ENCODE measurements around the gene ASB18. TPM values are rescaled to one million over a fixed set of nuclear protein-coding genes. Genes with fewer than 3 reads are reported as not detected.

Gene ASB18
- total and polyA plus RNA-seq, 2 experiments from 2014 or later: not detected

GRCh38 chr2:236176951-236177350 lies 87.3 kb downstream of the ASB18 start:
- Histone ChIP-seq H3K9me3 (ENCODE audit: low read depth) (no peaks in the 10 kb centered on the region), H3K4me1 (ENCODE audit: insufficient read depth) (peaks cover 24% of the 10 kb centered on the region), H3K9me2 (replicated peaks; ENCODE audit: insufficient read depth) (no peaks in the 10 kb centered on the region), H3K36me3 (replicated peaks; ENCODE audit: insufficient read depth, low read depth) (no peaks in the 10 kb centered on the region), H2AFZ (no peak overlapping the region), H3K27ac (no peak overlapping the region), H4K20me1 (ENCODE audit: insufficient read depth, poor library complexity, severe bottlenecking) (no peaks in the 10 kb centered on the region), H3K4me3 (no peak overlapping the region), H3K27me3 (peaks cover 93% of the 10 kb centered on the region), H3K4me2 (no peak overlapping the region), H3K79me2 (no peaks in the 10 kb centered on the region)
- no peak for DNase-seq (ENCODE audit: low spot score)
- 75% methylated on average over 21 of the region's 21 CpGs for WGBS (ENCODE audit: low lambda C conversion rate, missing lambda C conversion rate)
- TF ChIP-seq EZH2phosphoT487 (IDR thresholded peaks at IDR 0.05; ENCODE audit: low read depth, severe bottlenecking, unreplicated experiment) (no peak), EZH2 (IDR thresholded peaks at IDR 0.05; ENCODE audit: borderline replicate concordance) (no peak), CTCF (IDR thresholded peaks at IDR 0.05; ENCODE audit: poor library complexity) (no peak)

- Histone ChIP-seq H3K27me3 (peaks cover 93% of the 10 kb centered on the region), H3K9me2 (replicated peaks; ENCODE audit: insufficient read depth) (no peaks in the 10 kb centered on the region), H3K4me3 (no peak overlapping the region), H2AFZ (no peak overlapping the region), H3K36me3 (replicated peaks; ENCODE audit: insufficient read depth, low read depth) (no peaks in the 10 kb centered on the region), H3K79me2 (no peaks in the 10 kb centered on the region), H3K4me2 (no peak overlapping the region), H3K27ac (no peak overlapping the region), H3K9me3 (ENCODE audit: low read depth) (no peaks in the 10 kb centered on the region), H3K4me1 (ENCODE audit: insufficient read depth) (peaks cover 24% of the 10 kb centered on the region), H4K20me1 (ENCODE audit: insufficient read depth, poor library complexity, severe bottlenecking) (no peaks in the 10 kb centered on the region)
- no peak for DNase-seq (ENCODE audit: low spot score)
- 9% methylated on average over 7 of the region's 7 CpGs for WGBS (ENCODE audit: low lambda C conversion rate, missing lambda C conversion rate)
- TF ChIP-seq EZH2 (IDR thresholded peaks at IDR 0.05; ENCODE audit: borderline replicate concordance) (no peak), CTCF (IDR thresholded peaks at IDR 0.05; ENCODE audit: poor library complexity) (peak; percentile 45)
These were observed 87.8 kb downstream of the ASB18 start for GRCh38 chr2:236176417-236176816.

- Histone ChIP-seq H2AFZ (no peak overlapping the region), H3K9me3 (ENCODE audit: low read depth) (no peaks in the 10 kb centered on the region), H3K36me3 (replicated peaks; ENCODE audit: insufficient read depth, low read depth) (no peaks in the 10 kb centered on the region), H3K4me3 (no peak overlapping the region), H3K4me1 (ENCODE audit: insufficient read depth) (peaks cover 24% of the 10 kb centered on the region), H4K20me1 (ENCODE audit: insufficient read depth, poor library complexity, severe bottlenecking) (no peaks in the 10 kb centered on the region), H3K9me2 (replicated peaks; ENCODE audit: insufficient read depth) (no peaks in the 10 kb centered on the region), H3K27ac (no peak overlapping the region), H3K79me2 (no peaks in the 10 kb centered on the region), H3K27me3 (peaks cover 96% of the 10 kb centered on the region), H3K4me2 (no peak overlapping the region)
- no peak for TF ChIP-seq CTCF (IDR thresholded peaks at IDR 0.05; ENCODE audit: poor library complexity)
- 46% methylated on average over 6 of the region's 6 CpGs for WGBS (ENCODE audit: low lambda C conversion rate, missing lambda C conversion rate)
- DNase-seq (ENCODE audit: low spot score): no peak
These were observed 88.6 kb downstream of the ASB18 start for GRCh38 chr2:236175548-236176150.
